M059J (cell line): ENCODE measurements around the gene GP1BB. TPM values are rescaled to one million over a fixed set of nuclear protein-coding genes. Genes with fewer than 3 reads are reported as not detected.

Experiments
- DNase-seq: peaks from one replicate; pipeline ENCODE4 v3.0.0-alpha.2; 2012; ENCODE audit warnings: low read depth
- total RNA-seq: library from RNA; depleted of rRNA; stranded (reverse); fragments of >200 nt; shearing (Covaris generic); gene quantifications from 2 replicates; pipeline ENCODE4 v1.2.3, GENCODE V29; 2014

The GP1BB gene
- total RNA-seq, 1 experiment from 2014 or later: 1.5 TPM

DNA sequence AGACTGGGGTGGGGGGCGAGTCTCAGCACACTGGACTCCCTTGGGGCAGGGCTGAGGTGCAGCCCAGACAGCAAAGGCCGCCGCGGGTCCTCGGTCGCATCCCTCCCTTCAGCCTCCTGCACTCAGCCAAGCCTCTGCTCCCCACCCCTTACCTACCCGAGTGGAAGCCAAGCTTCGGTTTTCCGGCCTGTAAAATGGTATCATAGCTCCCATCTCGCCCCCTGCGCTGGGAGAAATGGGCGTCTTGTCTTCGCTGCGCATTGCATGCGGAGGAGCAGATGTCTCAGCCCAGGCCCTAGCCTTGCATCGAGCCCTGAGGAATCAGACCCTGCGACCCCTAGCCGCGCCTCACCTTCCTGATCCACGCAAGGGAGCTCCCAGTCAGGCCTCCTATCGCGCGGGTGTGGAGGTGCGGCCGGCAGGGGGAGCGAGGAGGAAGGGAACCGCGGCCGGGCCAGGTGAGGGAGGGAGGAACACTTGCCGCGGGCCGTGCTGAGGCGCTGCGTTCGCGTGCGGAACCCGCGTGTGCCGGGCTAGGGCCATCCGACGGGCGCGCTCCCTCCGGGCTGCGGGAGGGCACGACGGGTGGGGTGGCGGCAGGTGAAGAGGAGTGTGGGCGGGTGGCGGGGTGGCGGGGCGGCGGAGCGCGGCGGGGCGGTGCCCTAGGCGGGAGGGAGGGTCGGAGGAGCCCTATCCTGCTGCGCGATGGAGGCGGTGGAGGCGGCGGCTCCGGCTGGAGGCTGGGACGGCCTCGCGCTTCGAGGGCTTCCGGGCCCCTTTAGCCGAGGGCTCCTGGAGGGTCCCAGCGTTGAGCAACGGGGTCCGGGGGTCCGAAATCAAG is 33.2 kb downstream of the GP1BB start:
- peak; percentile 32 for DNase-seq

DNA sequence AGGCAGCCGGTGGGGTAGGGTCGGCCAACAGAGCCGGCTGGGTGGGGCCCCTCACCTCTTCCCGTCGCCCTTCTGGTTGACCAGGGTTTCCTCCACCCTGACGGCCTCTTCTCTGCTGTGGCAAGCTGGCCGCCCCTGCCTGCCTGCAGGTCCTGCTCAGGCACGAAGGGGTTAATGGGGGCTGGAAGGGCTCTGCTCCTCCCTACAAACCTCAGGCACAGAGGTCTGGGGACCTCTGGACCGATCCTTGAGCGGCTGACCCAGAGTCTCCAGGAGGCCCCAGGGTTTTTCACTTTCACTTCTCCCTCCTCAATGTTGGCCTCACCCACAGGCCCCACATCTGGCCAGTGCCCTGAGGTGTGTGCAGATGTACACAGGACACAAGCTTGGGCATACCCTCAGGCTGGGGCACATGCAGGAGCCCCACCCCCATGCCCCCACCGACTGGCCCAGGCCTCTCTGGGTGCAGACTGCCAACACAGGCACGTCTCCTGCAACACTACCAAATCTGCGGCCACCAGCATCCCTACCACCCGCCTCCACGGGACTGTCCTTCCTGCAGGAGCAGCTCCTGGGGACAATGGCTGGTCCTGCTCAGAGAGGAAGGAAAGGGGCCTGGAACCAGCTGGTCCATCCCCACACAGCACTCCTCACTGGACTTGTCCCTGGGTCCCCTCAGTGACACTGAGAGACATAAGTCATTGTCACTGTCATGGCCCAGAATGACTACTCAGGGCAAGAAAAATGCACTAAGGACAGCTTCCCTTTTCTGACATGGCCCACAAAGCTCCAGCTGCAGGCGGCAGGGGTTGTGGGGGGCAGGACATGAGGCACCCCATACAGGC is 34.0 kb downstream of the GP1BB start:
- no peak for DNase-seq

DNA sequence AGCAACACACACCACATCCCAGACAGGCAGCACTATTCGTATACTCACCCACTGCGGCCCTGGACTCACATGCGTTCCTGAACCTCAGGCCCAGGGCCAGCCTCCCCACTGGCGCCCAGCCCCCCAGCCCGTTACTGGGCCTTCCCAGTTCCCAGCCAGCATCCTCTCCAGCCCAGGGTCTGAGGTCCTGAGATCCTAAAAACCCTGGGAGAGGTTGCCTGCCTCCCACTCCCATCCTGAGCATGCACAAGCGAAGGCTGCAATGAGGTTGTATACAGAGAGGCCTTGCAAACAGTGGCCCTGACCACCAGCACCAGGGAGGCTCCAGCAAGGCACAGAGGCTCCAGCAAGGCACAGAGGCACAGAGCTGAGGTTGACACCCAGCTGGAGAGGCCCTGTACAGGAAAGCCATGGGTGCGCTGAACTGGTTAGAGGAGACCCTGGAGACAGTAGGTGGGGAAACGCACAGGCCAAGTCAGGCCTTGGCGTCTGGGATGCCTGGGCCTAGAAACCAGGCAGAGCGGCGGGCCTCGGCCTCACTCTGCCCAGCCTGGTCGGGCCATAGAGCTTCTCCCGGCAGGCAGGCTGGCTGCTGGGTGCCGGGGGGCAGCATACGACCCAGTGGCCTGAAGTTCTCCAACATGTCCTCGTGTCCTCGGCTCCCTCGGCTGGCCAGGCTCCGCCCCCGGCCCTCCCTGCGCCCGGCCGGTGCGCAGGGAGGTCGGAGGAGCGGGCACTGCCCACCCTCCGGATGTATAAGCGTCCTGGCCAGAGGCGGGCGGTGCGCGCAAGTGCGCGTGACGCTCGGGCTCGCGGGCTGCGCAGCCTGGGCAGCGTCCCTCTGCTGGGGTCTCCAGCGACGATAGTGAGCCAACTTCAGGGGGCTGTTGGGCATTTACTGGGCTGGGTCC is 34.9 kb downstream of the GP1BB start:
- DNase-seq: no peak

DNA sequence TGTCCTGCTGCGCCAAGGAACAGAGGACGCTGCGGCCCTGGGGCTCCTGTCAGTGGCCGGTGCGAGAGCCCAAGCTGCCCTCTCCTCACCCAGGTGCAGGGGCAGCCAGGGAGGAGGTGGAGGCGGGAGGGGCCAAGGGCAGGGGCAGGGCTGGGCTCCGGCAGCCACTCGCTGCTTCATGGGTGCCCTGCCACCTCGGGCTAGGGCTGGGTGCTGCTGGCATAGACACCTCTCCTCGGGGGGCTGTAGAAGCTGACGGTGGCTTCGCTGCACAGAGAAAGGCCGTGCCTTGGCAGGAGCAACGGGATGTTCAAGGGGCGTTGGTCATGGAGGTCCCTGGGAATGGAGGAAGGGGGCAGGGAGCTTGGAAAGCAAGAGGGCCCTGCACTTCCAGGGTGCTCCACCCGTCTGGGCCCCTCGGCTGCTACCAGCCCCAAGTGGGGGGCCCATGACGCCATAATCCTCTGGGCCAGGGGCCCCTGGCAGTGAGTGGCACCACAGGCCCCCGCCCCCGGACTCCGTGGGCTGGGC is 35.6 kb downstream of the GP1BB start:
- DNase-seq: no peak

DNA sequence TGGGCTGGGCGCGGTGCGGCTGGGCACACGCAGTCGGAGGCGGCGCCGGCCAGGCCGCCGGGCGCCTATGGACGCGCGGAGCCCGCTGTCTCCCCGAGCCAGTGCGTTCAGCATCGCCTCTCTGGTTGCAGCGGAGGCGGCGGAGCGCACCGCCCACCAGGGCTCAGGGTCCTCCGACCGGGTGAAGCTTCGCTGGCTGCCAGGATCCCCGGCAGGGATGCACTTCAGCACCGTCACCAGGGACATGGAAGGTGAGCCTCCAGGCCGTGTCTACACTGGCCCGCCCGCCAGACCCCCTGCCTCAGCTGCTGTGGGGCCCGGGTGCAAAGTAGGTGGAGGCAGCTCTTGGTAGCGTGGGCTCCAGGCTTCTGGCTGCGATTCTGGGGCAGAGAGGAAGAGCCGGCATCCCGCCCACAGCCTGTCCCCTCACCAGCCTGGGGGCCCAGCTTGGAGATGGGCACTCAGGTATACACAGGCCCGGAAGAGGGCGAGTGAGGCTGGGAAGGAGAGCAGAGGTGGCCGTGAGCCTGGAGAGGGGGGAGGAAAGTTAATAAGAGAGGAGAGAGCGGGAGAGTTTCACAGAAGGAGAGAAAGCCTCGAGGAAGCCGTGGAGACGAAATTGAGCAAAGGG is 36.2 kb downstream of the GP1BB start:
- no peak for DNase-seq

DNA sequence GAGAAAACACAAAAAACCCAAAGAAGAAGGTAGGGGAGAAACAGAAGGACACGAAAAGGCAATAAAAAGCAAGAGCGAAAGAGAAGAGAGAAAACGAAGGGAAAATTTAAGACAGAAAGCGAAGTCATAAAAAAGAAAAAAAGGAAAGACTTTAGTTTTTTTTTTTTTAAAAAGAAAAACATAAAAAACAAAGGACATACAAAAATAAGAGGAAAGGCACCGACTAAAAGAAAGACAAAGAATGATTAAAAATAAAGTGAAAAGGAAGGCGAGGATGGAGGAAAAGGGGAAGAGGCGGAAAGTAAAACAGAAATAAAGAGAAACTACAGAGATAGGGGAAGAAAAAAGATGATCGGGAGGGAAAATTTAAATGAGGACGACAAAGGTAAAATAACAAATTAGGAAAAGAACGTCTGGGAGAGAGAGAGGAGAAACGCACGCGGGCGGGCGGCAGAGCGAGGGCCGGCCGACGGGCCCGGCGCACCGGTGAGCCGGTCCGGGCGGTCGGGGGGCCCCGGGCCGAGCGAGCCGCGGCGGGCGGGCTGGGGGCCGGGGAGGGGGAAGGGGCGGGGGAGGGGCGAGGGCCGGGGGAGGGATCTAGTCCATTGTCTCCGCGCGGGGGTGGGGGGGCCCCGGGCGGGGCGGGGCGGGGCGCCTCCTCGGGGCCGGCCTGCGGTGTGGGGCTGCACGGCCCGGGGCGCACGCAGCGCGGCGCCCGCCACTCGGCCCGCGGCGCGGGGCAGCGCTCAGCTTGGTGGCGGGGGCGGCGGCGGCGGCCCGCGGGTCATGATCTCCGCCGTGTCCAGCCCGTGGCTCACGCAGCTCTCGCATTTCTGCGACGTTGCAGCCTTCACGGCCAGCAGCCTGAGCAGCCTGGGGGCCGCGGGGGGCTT is 37.0 kb downstream of the GP1BB start, which contains the start of gene TBX1:
Gene TBX1, plus strand, starts transcription at position 721 of the 893 bp plus-strand sequence. Its CDS starts 66 bp downstream, at position 787.
- no peak for DNase-seq

DNA sequence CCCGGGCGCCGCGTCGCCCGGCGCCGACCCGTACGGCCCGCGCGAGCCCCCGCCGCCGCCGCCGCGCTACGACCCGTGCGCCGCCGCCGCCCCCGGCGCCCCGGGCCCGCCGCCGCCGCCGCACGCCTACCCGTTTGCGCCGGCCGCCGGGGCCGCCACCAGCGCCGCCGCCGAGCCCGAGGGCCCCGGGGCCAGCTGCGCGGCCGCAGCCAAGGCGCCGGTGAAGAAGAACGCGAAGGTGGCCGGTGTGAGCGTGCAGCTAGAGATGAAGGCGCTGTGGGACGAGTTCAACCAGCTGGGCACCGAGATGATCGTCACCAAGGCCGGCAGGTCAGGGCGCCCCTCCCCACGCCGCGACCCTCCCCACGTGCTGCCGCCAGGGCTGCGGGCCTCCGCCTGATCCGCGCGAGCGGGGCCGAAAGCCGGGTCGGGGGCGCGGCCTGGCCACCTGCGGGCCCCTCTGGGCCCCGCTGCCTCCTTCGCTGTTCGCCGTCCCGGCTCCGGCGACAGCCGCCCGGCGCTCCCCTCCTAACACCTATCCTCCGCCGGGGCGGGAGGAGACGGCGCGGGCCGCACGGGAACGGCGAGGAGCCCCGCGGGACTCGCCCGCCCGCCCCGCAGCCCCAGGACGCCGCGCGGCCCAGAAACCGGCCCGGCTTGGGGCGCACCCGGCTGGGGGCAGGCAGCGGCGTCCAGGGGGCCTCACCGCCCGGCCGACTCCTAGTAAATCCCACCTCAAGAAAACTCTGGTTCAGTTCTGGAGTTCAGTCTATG is 37.8 kb downstream of the GP1BB start:
- no peak for DNase-seq

DNA sequence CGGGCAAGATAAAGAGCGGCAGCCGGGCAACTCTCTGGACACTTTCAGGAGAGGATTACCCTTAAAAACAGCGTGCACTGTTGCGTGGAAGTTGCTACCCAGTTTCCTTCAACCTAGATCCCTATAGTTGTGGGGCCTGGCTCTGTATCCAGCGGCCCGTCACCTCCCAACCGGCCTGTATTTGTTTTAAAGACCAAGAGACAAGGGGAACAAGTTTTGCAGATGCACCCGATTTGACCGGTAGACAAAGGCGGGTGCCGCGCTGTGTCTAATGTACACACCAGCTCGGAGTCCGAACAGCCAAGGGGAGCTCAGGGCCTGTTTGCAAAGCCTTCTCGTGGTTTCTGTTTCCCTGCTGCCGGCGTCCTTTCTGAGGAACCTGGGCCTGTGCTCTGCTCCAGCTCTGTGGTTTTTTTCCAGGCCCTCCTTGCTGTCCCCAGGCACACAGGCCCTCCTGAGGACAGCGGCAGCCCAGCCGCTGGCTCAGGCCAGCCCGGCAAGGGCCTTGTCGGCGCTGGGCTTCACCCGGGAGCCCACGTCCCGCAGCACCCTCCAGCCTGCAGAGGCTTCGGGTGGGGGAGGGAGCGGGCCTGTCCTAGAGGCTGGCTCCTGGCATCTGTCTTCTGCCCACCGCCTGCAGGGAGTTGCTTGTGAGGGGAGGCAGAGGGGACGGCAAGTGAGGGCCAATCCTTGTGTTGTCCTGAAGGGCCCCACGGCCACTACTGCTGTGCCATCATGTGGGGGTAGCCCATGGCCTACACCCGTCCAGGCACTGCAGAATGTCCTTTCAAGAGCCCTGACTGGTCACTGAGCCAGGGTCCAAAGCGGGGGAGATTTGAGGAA is 38.6 kb downstream of the GP1BB start:
- no peak for DNase-seq

DNA sequence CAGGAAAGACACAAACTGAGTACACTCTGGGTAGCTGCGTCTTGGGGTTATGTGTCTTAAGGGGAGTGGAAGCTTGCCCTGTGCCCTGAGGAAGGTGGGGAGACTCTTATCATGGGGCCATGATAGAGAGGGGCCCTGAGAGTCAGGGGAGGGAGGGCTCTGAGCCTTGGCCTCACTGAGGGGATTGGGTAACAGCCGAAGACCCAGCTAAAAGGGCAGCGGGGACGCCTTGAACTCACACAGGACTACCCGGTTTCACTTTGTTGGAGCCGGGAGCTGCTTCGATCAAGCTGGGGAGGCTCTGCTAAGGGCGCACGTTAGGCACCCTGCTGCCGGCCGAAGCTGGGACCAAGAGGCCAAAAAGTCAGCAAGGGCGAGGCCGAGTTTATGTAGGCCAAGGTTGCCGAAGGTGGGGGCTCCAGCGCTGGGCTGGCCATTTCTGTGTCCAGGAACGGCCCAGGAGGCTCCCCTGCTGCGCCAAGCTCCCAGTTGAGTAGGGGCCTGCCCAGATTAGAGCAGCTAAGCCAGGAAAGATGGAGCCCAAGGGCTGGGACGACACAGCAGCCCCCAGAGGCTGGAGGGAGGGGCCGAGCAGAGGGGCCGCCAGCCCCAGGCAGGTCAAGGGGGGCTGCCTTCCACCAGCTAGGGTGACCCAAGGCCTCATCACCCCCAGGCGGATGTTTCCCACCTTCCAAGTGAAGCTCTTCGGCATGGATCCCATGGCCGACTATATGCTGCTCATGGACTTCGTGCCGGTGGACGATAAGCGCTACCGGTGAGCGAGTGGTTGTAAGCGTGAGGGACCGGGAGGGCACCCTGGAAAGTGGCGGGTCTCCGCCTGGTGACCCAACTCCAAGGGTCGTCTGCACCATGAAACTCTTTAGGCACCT is 39.5 kb downstream of the GP1BB start:
- DNase-seq: no peak

DNA sequence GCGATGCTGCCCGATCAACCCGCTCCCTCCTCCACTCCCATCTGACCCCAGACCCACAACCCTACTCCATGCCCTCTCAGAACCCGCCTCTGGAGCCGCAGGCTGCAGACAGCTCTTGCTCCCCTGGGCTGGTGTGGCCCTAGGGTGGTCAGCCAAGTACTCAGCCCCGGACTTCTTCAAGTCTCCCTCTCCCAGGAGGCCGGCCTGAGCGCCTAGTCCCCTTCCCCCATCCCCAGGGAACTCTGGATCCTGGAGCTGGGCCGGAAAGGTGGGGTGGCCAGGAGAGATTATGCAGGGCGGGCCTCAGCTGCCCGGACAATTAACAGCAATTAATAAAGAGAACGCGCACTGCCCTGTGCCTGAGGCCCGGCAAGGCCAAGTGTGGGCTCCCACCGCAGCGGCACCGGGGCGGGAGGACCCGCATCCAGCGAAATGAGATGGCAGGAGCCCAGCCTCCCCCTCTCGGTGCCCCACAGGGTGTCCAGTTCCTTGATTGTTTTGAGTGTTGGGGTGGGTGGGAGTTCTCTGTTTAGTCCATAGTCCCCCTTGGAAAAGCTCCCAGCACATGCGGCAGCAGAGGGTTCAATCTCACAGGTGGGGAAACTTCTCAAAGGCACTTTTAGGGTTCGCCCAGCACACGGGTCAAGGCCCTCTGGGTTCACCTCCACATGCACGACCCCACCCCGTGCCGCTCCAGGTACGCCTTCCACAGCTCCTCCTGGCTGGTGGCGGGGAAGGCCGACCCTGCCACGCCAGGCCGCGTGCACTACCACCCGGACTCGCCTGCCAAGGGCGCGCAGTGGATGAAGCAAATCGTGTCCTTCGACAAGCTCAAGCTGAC is 40.3 kb downstream of the GP1BB start:
- no peak for DNase-seq

DNA sequence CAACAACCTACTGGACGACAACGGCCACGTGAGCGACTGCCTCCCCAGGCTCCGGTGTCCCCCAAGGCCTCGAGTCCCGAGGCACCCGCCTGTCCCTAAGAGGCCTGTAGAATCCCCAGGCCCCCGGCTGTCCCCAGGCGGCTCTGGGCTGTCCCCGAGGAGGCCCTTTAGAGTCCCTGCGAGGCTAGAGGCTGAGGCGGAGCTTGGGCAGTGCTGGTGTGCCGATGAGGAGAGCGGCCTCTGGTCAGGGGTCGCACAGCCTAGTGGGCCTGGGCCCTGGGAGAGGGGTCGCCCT is 40.9 kb downstream of the GP1BB start:
- DNase-seq: no peak

DNA sequence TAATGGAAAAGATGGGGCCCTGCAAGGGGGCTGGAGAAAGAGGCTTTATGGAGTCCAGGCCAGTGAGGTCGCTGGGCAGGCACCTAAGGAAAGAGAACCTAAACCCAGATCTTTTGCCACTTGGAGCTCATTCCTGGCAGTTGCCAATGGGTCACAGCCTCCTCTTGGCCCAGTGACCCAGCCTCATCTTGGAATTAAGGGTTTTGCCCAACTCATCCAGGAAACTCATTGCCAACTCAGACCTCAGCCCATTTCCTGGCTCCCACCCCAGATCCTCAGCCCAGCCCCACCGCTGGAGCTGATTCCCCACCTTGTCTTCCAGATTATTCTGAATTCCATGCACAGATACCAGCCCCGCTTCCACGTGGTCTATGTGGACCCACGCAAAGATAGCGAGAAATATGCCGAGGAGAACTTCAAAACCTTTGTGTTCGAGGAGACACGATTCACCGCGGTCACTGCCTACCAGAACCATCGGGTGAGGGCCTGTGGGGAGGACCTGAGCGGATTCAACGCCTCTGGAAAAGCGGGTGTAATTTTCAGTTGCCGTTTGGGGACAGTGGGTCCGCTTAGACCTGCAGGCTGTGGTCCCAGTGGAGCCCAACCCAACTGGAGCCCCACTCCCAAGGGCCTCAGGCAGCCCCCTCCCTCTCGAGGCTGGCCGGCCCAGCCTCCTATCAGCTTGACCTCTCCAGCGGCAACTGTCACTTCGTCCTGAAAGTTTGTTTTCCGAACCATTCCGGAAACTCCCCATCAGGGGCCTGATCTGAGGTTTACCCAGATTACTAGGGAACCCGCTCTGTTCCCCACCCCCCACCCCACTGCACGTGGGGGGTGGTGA is 41.5 kb downstream of the GP1BB start:
- no peak for DNase-seq

DNA sequence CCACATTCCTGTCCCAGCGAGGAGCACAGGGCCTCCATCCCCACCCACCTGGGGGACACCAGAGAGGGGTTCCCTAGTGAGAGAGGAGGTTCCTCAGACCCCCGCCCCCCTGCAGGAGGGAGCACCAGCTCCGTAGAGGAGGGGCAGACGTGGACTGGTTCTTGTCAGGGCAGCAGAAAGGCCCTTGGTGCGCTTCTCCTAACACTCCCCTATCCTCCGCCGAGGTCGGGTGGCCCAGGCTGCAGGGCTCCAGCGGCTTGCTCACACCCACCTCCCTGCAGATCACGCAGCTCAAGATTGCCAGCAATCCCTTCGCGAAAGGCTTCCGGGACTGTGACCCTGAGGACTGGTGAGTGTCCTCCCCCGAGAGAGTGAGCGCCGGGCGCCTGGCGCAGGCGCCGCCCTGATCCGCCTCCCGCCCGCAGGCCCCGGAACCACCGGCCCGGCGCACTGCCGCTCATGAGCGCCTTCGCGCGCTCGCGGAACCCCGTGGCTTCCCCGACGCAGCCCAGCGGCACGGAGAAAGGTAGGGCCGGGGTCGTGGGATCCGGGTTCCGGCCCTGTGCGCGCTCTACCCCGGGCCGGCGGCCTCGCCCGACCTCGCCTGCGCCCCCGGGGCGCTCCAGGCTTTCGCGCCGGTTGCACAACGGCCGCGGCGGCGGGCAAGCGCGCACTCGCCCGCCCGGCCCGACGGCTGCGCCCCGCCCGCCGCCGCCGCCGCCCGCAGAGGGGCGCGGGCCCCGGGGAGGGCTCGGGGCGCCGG is 42.3 kb downstream of the GP1BB start:
- DNase-seq: no peak

DNA sequence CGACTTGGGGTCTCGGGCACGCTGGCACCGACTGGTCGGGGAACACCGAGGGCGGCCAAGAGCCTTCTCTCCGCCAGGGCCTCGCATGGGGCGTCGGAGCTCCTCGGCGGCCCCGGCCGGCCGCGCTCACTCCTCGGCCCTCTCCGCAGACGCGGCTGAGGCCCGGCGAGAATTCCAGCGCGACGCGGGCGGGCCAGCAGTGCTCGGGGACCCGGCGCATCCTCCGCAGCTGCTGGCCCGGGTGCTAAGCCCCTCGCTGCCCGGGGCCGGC is 42.8 kb downstream of the GP1BB start:
- no peak for DNase-seq
